HG02623 (cell line): ENCODE data around the gene RHBDL2.
"Not testable (repeated sequence)": the region's sequence is repeated elsewhere in the genome, so short reads cannot be mapped to it uniquely, and the experiment has no call there.

Source experiments
- ATAC-seq: cut with Tn5 transposase; IDR thresholded peaks from one replicate; pipeline ENCODE4 v1.9.1; 2021; ENCODE audit warnings: moderate library complexity; ENCODE audit not compliant: unreplicated experiment

RHBDL2 gene

DNA sequence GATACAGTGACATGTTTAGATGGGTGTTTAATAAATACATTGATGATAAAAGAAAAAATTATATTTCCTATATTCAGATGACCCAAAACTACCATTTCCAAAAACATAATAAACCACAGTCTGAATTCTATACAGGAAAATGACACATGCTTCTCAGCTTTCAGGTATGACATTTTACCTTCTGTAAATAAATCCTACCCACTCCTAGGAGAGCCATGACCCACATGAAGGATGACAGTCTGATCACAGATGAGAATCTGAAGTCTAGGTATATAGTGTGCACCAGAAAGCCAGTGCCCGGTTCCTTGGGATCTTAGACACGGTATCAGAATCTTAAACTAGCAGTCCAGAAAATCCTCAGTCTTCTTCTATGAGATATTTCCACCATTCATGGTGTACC is 56.5 kb downstream of the RHBDL2 start:
- no peak for ATAC-seq

DNA sequence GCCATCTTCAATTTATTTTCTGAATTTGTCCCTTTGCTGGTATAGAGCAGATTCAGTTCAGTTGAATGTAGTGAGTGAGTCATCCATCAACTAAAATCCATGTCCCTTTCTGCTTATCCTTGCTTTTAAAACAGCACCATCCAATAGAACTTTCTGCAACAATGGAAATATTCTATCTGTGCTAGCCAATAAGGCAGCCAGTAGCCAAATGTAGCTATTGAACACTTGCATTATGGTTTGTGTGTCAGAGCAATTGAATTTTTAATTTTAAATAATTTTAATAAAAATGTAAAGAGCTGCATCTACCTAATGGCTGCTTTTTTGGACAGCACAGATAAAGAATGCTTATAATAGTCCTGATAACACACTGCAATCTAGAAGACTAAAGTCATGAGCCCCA is 60.1 kb downstream of the RHBDL2 start, which contains the start of gene GJA9:
GJA9 (minus strand) TSS at position 101 of the 400 bp plus-strand sequence. CDS start 5,489 bp downstream, outside the sequence.
- no peak for ATAC-seq

DNA sequence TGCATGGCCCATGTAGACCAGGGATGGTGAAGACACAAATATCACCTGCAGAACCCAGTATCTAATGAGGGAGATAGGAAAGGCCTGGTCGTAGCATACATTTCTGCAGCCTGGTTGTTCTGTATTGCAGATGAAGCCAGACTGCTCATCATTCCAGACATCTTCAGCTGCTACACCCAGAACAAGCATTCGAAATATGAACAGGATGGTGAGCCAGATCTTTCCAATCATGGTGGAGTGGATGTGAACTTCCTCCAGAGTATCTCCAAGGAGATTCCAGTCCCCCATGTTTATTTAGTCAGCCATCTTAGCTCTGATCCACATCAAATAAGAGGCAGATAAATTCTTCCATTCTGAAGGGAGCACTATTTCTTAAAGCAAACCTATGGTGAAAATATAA is 65.8 kb downstream of the RHBDL2 start:
- ATAC-seq = no peak

DNA sequence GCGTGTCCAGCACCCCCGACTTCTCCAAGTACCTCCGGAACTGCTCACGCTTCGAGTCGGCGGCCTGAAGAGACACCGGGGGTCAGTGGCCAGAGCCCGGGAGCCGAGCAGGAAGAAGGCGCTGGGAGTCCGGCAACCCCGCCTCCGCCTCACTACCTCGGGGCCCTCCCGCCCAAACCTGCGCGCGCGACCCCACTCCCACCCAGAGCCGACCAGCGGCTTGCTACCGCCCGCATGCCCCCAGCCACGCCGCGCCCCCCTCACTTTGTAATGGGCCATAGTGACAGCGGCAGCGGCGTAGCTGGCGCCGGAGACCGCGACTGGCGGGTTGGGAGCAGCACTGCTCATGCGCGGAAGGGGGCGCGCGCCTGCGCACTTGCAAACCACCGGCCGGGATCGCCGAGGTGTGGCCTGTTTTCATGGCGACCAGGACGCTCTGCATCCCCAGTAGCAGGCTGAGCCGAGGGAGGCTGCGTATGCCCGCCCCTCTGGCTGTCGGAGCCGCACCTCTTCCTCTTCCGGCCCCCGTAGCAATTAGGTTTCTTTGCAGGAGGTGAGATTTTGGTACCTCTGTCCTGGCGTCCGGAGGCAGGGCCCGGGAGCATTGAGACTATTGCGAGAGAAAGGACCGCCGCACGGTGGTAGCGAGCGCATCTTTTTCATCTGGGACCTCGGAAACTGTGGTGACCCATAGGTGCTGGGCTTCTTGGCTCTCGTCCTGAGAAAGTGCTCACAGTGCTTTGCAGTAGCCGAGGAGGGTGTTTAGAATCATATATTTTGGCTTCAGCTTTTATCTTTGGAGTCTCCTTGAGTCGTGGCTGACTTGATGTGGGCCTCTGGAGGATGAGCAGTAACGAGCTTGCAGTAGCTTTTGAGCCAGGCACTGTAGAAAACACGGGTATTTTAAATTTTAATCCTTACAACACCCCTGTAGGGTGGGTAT is 68.3 kb downstream of the RHBDL2 start, which contains the start of gene MYCBP:
MYCBP (minus strand) TSS at position 322 of the 943 bp plus-strand sequence; CDS start at position 279, 43 bp downstream.
- ATAC-seq = peak; percentile 97

- ATAC-seq = peak; percentile 12
These were observed 69.1 kb downstream of the RHBDL2 start for GRCh38 chr1:38872401-38873026.

DNA sequence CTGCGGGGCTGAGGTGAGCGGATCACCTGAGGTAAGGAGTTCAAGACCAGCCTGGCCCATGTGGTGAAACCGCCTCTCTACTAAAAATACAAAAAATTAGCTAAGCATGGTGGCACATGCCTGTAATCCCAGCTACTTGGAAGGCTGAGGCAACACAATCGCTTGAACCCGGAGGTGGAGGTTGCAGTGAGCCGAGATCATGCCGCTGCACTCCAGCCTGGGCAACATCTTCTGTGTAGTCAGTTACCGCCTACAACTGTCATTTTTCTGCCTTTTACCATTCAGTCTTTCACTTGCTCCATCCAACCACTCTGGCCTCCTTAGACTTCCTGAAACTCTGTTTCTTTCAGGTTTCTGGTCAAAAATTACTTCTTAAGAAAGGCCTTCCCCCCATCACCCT is 70.6 kb downstream of the RHBDL2 start:
- ATAC-seq = no peak

GRCh38 chr1:38867208-38867607 is 74.4 kb downstream of the RHBDL2 start:
- no peak for ATAC-seq

DNA sequence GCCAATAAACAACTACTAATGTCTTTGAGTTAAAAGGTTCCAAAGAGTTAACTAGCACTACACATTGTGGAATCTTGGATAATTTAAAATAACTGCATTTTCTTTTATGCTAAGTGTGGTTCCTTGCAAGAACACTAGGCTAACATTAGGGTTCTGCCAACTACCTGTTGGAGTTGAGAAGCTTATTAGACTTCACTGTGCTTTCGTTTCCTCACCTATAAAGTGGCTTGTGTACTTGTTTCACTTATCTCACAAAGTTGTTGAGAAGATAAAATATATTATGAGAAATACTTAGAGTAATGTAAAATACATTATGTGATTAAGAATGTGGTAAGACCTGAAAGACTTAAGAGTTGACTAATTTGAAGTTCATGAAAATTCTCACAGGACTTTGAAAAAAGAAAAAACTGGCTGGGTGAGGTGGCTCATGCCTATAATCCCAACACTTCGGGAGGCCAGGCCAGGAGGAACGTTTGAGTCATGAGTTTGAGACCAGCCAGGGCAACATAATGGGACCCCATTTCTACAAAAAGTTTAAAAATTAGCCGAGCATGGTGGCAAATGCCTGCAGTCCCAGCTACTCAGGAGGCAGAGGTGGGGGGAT is 76.4 kb downstream of the RHBDL2 start:
- no peak for ATAC-seq

DNA sequence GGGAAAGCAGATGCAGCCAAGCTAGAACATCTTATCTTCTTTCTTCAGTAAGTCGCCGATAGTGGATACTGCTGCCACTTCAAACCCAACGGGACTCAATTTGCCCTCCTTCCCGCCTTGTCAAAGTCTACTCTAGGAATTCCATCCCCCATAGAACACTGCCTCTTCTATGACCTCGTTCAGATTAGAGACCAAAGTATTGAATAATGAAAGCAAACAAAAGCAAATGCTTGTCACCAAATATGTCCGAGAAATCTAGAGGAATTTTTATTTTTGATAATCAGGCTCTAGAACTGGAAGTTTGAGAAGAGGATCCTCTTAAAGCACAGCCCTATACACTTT is 81.2 kb downstream of the RHBDL2 start:
- no peak for ATAC-seq

DNA sequence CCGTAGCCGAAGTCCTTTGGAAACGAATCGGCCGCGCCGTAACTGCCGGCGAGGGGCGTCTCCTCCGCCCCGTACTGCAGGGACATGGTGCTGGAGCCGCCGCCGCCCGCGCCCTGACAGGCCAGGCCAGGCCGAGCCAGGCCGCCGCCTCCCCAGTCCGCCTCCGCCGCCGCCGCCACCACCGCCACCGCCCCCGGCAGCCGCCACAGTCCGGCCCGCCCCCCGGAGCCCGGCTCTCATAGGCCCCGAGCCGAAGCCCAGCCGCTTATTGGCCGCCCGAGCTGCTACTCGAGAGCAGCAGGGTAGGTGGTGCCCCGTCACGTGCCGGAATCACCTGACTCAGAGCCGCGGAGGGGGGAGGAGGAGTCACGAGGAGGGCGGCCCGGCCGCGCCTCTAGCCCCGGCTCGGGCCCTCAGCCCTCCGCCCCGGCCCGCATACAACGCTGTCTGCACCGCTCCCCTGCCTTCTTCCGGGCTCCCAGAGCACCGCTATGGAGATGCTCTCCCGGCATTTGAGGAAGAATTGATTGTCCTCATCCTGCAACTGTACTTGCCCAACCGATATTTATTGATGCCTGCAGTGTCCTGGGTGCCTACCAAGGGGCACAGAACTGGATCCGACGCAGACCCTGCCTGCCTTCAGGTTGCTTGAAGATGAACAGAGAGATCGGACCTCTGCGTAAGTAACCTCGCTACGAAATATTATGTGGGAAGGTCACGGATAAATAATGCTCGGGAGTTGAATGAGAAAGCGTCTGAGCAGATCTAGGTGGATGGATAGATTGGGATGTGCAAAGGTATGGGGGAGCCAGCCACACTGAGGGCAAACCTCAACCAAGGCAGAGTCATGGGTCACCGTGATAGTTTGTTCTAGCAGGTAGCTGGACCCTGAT is 81.8 kb downstream of the RHBDL2 start, which contains the start of gene RRAGC:
RRAGC (minus strand) TSS at position 212 of the 893 bp plus-strand sequence; CDS start at position 86, 126 bp downstream.
- ATAC-seq = peak; percentile 89

- peak; percentile 23 for ATAC-seq
These were observed 82.6 kb downstream of the RHBDL2 start for GRCh38 chr1:38858833-38859560.

GRCh38 chr1:38852780-38853179 is 88.8 kb downstream of the RHBDL2 start:
- ATAC-seq = no peak

DNA sequence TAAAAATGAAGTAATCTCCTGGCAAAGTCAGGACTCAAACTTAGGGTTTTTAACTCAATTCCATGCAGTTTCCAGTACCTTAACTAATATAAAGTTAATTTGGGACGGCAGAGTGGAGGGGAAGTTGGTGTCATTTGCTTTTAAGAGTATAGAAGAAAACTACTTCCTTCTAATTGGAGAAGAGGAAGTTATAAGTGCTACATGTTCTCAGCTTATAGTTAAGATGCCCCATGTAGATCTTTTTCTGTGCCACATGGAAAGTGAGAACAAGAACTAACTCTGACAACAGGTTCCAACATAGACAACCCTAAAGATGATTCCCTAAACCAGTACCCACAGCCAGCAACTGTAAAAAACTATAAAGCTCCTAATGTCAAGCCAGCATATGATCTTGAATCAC is 93.6 kb downstream of the RHBDL2 start:
- no peak for ATAC-seq

- no peak for ATAC-seq
These were observed 95.4 kb downstream of the RHBDL2 start for GRCh38 chr1:38846210-38846609.

GRCh38 chr1:38845088-38845487 is 96.5 kb downstream of the RHBDL2 start:
- not testable (repeated sequence) for ATAC-seq

- no peak for ATAC-seq
These were observed 101.3 kb downstream of the RHBDL2 start for GRCh38 chr1:38840281-38840680.

- no peak for ATAC-seq
These were observed 102.3 kb downstream of the RHBDL2 start for GRCh38 chr1:38839363-38839762.

GRCh38 chr1:38836316-38836715 is 105.3 kb downstream of the RHBDL2 start:
- not testable (repeated sequence) for ATAC-seq
